ENCODE measurements around the gene SRCIN1. TPM values are rescaled to one million over a fixed set of nuclear protein-coding genes. Genes with fewer than 3 reads are reported as not detected.

The SRCIN1 gene
- total RNA-seq, 4 donors from 2014 or later, result 0.44 to 5.4 (median 1.5) TPM

DNA sequence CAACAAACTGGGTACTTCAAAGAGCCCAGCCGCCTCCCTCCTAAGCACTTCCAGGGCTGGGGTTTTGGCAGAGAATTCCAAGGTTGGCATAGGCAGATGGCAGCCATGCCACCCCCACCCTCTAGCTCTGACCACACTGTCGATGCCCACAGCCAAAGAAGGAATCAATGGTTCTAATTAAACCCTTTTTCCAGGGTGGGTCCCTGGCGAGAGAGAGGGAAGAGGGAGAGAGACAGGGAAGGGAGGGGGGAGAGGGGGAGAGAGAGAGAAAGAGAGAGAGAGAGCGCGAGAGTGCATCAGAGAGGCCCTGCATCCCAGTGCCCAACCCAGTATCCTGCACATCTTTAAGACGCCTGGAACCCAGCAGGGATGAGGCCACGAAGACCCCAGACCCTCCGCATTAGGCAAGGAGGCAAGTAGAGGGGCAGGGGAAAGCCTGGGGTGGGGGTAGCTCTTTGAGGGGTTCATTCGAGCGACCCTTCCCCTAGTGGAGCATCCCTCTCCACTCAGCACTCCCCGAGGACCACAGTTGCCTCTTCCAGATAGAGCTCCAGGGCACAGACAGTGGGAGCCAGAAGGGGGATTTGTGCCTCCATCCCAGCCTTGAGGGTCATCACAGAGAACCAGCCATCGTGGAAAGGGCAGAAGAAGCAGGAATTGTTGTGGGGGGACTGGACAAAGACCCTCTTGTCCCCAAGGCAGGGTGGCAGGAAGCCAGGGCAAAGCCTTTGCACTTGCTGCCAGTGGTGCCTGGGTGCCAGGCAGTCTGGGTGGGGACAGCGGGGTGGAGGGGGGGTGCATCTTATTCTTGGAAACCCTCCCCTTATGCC is 2.6 kb downstream of the SRCIN1 start:
- TF ChIP-seq EP300 (IDR thresholded peaks at IDR 0.05) (no peak), POLR2A (IDR thresholded peaks at IDR 0.05) (no peak)
- TF ChIP-seq, protein P1, sequence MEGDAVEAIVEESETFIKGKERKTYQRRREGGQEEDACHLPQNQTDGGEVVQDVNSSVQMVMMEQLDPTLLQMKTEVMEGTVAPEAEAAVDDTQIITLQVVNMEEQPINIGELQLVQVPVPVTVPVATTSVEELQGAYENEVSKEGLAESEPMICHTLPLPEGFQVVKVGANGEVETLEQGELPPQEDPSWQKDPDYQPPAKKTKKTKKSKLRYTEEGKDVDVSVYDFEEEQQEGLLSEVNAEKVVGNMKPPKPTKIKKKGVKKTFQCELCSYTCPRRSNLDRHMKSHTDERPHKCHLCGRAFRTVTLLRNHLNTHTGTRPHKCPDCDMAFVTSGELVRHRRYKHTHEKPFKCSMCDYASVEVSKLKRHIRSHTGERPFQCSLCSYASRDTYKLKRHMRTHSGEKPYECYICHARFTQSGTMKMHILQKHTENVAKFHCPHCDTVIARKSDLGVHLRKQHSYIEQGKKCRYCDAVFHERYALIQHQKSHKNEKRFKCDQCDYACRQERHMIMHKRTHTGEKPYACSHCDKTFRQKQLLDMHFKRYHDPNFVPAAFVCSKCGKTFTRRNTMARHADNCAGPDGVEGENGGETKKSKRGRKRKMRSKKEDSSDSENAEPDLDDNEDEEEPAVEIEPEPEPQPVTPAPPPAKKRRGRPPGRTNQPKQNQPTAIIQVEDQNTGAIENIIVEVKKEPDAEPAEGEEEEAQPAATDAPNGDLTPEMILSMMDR (IDR thresholded peaks at IDR 0.05), result no peak
- peaks cover 0 to 55% of the 10 kb centered on the region in 2 donors for H3K27me3 ChIP-seq
- peaks cover 0 to 51% (median 9%) of the 10 kb centered on the region in 4 donors for H3K4me1 ChIP-seq
- DNase-seq (ENCODE audit: low spot score in 2 of 2), result no peak
- H3K27ac ChIP-seq, result no peak overlapping the region
- no peak overlapping the region for H3K4me3 ChIP-seq
- no peaks in the 10 kb centered on the region for H3K9me3 ChIP-seq
- 22 to 28% methylated on average over 13 of the region's 13 CpGs for WGBS, 2 donors
- no peaks in the 10 kb centered on the region for H3K36me3 ChIP-seq

DNA sequence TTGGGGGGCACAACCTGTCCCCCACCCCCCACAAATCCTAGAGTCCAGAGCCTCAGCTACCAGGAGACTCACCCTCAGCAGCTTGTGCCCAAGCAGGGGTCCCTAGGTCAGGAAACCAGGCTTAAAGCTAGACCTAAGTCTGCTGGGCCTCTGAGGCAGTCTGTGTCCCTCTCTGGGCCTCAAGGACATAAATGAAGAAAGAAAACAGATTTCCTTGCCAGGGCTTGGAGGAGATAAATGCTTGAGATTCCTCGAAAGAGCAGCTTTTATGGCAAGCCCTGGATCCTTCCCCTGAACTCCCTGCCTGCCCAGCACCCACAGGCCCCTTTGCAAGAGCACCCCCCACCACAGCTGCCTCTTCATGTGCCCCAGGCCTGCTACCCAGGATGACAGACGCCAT is 3.3 kb downstream of the SRCIN1 start:
- Histone ChIP-seq H3K4me3 (no peak overlapping the region), H3K27me3 (peaks cover 0 to 55% of the 10 kb centered on the region in 2 donors), H3K36me3 (no peaks in the 10 kb centered on the region), H3K27ac (no peak overlapping the region), H3K4me1 (peaks cover 0 to 51% (median 9%) of the 10 kb centered on the region in 4 donors), H3K9me3 (no peaks in the 10 kb centered on the region)
- no peak for TF ChIP-seq EP300 (IDR thresholded peaks at IDR 0.05)
- no peak for TF ChIP-seq POLR2A (IDR thresholded peaks at IDR 0.05)
- TF ChIP-seq, protein P1 (IDR thresholded peaks at IDR 0.05), result no peak
- DNase-seq (ENCODE audit: low spot score in 2 of 2), result no peak
- 8 to 10% methylated on average over 2 of the region's 2 CpGs for WGBS, 2 donors

- Histone ChIP-seq H3K4me3 (no peak overlapping the region), H3K27me3 (peaks cover 0 to 53% of the 10 kb centered on the region in 2 donors), H3K4me1 (peaks cover 0 to 45% (median 8%) of the 10 kb centered on the region in 4 donors), H3K9me3 (no peaks in the 10 kb centered on the region), H3K27ac (no peak overlapping the region), H3K36me3 (no peaks in the 10 kb centered on the region)
- 31 to 32% methylated on average over 24 of the region's 24 CpGs for WGBS, 2 donors
- no peak for DNase-seq (ENCODE audit: low spot score in 2 of 2)
- TF ChIP-seq, protein P1 (IDR thresholded peaks at IDR 0.05), result no peak
- no peak for TF ChIP-seq POLR2A (IDR thresholded peaks at IDR 0.05)
- no peak for TF ChIP-seq EP300 (IDR thresholded peaks at IDR 0.05)
Observed at GRCh38 chr17:38601539-38602351, 4.0 kb downstream of the SRCIN1 start.

DNA sequence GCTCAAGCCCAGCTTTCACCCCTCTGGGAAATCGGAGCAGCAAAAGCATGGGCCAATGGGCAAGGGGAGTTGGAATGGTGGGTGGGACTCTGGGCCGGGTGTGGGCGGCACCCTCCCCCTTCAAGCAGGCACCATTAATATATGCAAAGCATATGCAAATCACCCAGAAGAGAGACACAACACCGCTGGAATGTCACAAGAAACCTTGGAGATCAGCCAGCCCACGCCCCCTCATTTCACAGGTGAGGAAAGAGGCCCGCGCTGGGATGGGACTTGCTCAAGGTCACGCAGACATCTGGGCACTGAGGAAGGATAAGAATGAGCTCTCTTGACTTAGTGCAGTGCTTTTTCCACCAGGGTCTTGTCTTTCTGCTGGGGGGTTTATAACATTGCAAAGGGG is 4.8 kb downstream of the SRCIN1 start:
- Histone ChIP-seq H3K27me3 (peaks cover 0 to 51% of the 10 kb centered on the region in 2 donors), H3K9me3 (no peaks in the 10 kb centered on the region), H3K4me1 (peaks cover 0 to 37% (median 0%) of the 10 kb centered on the region in 4 donors), H3K4me3 (no peak overlapping the region), H3K27ac (no peak overlapping the region), H3K36me3 (no peaks in the 10 kb centered on the region)
- TF ChIP-seq, protein P1 (IDR thresholded peaks at IDR 0.05), result no peak
- TF ChIP-seq EP300 (IDR thresholded peaks at IDR 0.05) (no peak), POLR2A (IDR thresholded peaks at IDR 0.05) (no peak)
- WGBS, 2 donors, result 68 to 87% methylated on average over 7 to 8 of the region's 8 CpGs
- DNase-seq (ENCODE audit: low spot score in 2 of 2), result no peak
